HG03460 (cell line): ENCODE measurements around the gene SLFN5.
"Not testable (repeated sequence)": the region's sequence is repeated elsewhere in the genome, so short reads cannot be mapped to it uniquely, and the experiment has no call there.

ENCODE experiments used
- ATAC-seq: cut with Tn5 transposase; IDR thresholded peaks from one replicate; pipeline ENCODE4 v1.9.1; 2021; ENCODE audit not compliant: unreplicated experiment

Gene SLFN5

GRCh38 chr17:35242805-35243560, at the start of gene SLFN5:
Gene SLFN5 (plus strand): TSS chr17:35243072. CDS start chr17:35258691, 15,619 bp downstream.
- peak; percentile 60 for ATAC-seq

GRCh38 chr17:35194001-35194400, 48.9 kb upstream of the SLFN5 start, which contains the start of gene SLC35G3:
Gene SLC35G3 (minus strand): TSS chr17:35194393. CDS start chr17:35194307, 86 bp downstream.
- not testable (repeated sequence) for ATAC-seq

- not testable (repeated sequence) for ATAC-seq
Observed at GRCh38 chr17:35195062-35195461, 47.8 kb upstream of the SLFN5 start.

- ATAC-seq: not testable (repeated sequence)
Observed at GRCh38 chr17:35202582-35202981, 40.3 kb upstream of the SLFN5 start.

- no peak for ATAC-seq
Observed at GRCh38 chr17:35210741-35211140, 32.1 kb upstream of the SLFN5 start.

GRCh38 chr17:35212668-35213067, 30.2 kb upstream of the SLFN5 start:
- no peak for ATAC-seq

- no peak for ATAC-seq
Observed at GRCh38 chr17:35213412-35213940, 29.4 kb upstream of the SLFN5 start.

GRCh38 chr17:35214192-35214591, 28.7 kb upstream of the SLFN5 start:
- ATAC-seq: no peak

GRCh38 chr17:35214631-35215273, 28.1 kb upstream of the SLFN5 start:
- no peak for ATAC-seq

- ATAC-seq: no peak
Observed at GRCh38 chr17:35217107-35217506, 25.8 kb upstream of the SLFN5 start.

GRCh38 chr17:35218915-35219314, 24.0 kb upstream of the SLFN5 start:
- no peak for ATAC-seq

GRCh38 chr17:35222452-35222851, 20.4 kb upstream of the SLFN5 start:
- ATAC-seq: no peak

- ATAC-seq: no peak
Observed at GRCh38 chr17:35224436-35224835, 18.4 kb upstream of the SLFN5 start.

GRCh38 chr17:35227546-35227945, 15.3 kb upstream of the SLFN5 start:
- no peak for ATAC-seq

- no peak for ATAC-seq
Observed at GRCh38 chr17:35229638-35230037, 13.2 kb upstream of the SLFN5 start.

- ATAC-seq: not testable (repeated sequence)
Observed at GRCh38 chr17:35234315-35234714, 8.6 kb upstream of the SLFN5 start.

- ATAC-seq: no peak
Observed at GRCh38 chr17:35235289-35235688, 7.6 kb upstream of the SLFN5 start.

GRCh38 chr17:35235917-35236316, 7.0 kb upstream of the SLFN5 start:
- no peak for ATAC-seq

GRCh38 chr17:35236821-35237220, 6.1 kb upstream of the SLFN5 start:
- ATAC-seq: no peak

- no peak for ATAC-seq
Observed at GRCh38 chr17:35238821-35239220, 4.1 kb upstream of the SLFN5 start.

- ATAC-seq: no peak
Observed at GRCh38 chr17:35239823-35240222, 3.0 kb upstream of the SLFN5 start.

GRCh38 chr17:35240861-35241260, 2.0 kb upstream of the SLFN5 start:
- no peak for ATAC-seq
